K562 (cell line): ENCODE data around the gene REEP3.

Experiments
- CREM ChIP-seq: IDR thresholded peaks from 2 replicates; pipeline ENCODE4 v1.6.1; 2014; ENCODE audit warnings: antibody characterized with exemption, low read depth
- EZH2 ChIP-seq: IDR thresholded peaks from 2 replicates; pipeline ENCODE4 v1.6.1; 2012; ENCODE audit warnings: low read depth, mild to moderate bottlenecking, inconsistent platforms, low read length, borderline replicate concordance
- MAFG ChIP-seq: fragments of 450-650 bp; conservative IDR thresholded peaks from 2 replicates; pipeline ENCODE4 v1.6.1; 2016; ENCODE audit warnings: missing genetic modification characterization, missing compliant biosample characterization
- MGA ChIP-seq: fragments of 450-650 bp; IDR thresholded peaks from 2 replicates; pipeline ENCODE4 v1.6.1; 2016; ENCODE audit warnings: mild to moderate bottlenecking, moderate library complexity
- NR2C1 ChIP-seq, 2 experiments: fragments of 450-650 bp; IDR thresholded peaks; 2 replicates each; pipeline ENCODE4 v1.6.1; 2017; ENCODE audit warnings: mild to moderate bottlenecking in 2 of 2, antibody characterized with exemption in 1 of 2, inconsistent platforms in 1 of 2, missing compliant biosample characterization in 1 of 2, missing genetic modification characterization in 1 of 2
- POLR2A ChIP-seq: fragments of 450-650 bp; conservative IDR thresholded peaks from 2 replicates; pipeline ENCODE4 v1.6.1; 2016
- SMAD3 ChIP-seq: fragments of 450-650 bp; formaldehyde crosslinking; conservative IDR thresholded peaks from 2 replicates; pipeline ENCODE4 v1.4.0; 2020; ENCODE audit warnings: mild to moderate bottlenecking

- no peak for TF ChIP-seq MAFG (tag)
- no peak for TF ChIP-seq SMAD3 (CRISPR knock-in tag)
- TF ChIP-seq POLR2A = no peak
- no peak for TF ChIP-seq CREM
- TF ChIP-seq MGA = no peak
- TF ChIP-seq NR2C1 (IDR thresholded peaks at IDR 0.05) = no peak
- no peak for TF ChIP-seq NR2C1 (tag; IDR thresholded peaks at IDR 0.05)
- TF ChIP-seq EZH2 = no peak
Measured at GRCh38 chr10:63618552-63618951, 97.4 kb downstream of the REEP3 start.
